GM21825 (cell line): ENCODE data around the gene SLC1A5.

ENCODE experiments used
- ATAC-seq: cut with Tn5 transposase; IDR thresholded peaks from one replicate; pipeline ENCODE4 v1.9.1; 2021; ENCODE audit warnings: mild to moderate bottlenecking, moderate library complexity; ENCODE audit not compliant: unreplicated experiment

Gene SLC1A5

DNA sequence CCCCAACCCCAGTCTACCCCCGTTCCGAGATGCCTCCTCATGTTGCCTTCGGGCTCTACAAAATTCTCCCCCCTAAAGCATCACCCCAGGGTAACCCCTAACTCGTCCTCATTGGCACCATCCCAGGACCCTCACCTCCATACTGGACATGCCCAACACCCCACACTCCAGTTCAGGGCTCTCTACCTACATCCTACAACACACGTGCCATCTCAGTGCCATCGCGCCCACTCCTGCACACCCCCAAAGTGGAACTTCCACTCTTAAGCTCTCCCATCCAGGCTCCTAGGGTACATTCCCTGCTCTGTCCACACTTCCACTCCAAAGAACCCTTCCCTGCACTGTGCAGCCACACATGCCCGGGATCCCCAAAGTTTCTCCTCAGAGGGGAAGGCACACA is 43.4 kb downstream of the SLC1A5 start:
- ATAC-seq = no peak

DNA sequence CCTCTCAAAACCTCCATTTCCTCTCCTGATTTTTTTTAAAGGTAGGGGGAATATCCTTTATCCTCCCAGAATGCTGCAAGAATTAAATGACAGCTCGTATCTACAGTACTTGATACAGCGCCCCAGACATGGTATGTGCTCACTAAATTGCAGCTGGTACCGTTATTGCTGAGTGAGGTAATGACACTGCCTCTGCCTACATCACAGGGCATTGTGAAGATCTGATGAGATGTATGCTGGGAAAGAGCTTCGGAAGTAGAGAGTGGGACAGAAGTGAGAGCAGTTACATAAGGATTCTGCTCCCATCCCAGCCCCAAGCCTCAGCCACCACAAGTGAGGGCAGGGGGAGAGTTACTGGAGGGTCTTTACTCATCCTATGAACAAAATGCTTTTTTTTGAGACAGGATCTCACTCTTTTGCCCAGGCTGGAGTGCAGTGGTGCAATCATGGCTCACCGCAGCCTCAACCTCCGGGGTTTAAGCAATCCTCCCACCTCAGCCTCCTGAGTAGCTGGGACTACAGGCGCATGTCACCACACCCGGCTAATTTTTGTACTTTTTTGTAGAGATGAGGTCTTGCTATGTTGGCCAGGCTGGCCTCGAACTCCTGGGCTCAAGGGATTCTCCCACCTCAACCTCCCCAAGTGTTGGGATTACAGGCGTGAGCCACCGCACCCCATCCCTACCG is 44.2 kb downstream of the SLC1A5 start:
- no peak for ATAC-seq

DNA sequence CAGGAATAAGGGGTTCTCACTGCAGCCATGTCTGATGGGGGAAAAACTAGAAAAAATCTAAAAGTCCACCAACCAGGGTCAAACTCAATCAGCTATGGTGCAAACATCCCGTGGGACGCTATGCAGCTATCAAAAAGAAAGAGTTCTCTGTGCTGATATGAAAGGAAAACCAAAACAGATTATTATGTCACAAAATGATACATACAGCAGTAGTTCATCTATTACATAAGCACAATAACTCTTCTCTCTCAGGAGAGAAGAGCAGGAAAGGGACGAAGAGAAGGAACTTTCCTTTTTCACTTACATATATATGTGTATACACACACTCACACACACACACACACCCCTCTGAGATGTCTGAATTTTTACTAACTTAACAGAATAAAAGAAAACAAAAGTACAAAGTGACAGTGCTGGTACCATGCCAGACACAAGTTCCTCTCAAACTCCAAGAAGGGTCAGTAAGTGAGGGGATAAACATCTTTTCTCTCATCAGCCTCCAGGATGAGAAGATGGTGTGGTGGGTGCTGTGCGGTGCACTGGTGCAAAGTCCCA is 45.4 kb downstream of the SLC1A5 start:
- ATAC-seq = no peak

DNA sequence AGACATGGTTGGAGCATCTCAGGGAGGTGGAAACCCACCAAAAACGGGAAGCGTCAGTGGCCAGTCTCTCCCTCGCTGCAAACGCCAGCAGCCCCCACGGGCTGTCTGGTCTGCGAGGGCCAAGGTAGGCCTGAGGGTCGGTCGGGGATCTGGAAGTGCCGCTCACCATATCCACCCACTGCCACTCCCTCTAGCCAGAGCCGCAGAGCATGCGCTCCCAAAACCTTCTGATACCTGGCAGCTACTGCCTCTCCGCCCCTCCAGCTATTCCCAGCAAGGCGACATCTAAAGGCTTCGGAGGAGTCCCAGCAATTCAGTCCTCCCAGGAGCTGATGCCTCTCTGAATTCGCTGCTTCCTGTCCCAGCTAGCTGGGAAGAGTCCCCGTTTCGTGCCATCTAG is 46.9 kb downstream of the SLC1A5 start:
- ATAC-seq = no peak

DNA sequence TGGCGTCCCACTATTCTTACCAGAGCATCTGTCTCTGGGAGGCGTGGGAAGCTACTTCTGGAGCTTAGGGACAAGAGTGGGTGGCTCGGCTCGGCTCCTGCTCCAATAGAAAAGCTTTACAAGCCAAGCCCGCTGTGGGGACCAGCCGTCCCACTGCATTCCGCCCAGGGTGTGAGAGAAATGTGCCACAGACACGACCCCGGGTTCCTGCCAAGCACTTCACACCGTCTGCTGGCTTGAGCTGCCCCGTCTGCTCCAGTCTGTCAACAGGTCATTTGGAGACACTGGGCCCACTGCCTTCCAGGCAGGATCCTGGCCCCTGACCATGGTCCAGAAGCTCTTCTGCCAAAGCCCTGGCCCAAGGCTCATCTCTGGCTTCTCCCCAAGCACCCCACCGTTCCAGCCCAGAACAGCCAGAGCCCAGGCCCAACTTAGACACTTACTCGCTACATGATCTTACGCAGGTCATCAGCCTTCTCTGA is 49.1 kb downstream of the SLC1A5 start:
- no peak for ATAC-seq

DNA sequence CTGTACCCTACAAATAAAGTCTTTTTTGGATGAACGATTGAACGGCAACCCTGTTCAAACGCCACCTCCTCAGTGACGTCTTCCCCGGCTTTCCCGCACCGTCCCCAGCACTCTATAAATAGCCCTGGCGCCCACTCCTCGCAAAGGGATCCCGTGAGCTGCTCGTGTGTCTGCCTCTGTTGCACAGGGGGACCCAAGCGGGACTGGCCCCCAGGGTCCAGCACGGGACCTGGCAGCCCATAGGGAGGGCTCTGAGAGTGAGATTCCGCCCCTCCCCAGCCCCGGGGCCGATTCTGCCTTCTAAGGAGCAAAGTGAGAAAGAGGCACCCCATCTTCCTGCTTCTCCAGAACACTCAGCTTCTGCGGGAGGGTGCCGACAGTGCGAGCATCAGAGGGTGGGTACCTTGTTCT is 50.6 kb downstream of the SLC1A5 start:
- no peak for ATAC-seq

DNA sequence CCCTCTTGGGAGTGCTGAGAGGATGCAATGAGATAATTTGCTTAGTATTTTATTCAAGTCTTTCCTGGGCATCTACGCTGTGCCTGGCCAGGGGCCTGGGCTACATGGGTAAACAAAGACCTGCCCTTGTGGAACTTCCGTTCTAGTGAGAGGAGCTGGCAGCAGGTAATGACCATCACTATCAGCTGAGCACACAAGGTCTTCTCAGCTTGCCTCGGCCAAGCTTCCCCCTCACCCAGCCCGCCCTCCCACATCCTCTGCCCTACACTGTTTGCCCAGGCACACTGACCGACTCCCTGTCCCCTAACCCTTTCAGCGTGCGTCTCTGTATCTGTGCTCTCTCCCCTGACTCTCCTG is 51.1 kb downstream of the SLC1A5 start:
- ATAC-seq = no peak

DNA sequence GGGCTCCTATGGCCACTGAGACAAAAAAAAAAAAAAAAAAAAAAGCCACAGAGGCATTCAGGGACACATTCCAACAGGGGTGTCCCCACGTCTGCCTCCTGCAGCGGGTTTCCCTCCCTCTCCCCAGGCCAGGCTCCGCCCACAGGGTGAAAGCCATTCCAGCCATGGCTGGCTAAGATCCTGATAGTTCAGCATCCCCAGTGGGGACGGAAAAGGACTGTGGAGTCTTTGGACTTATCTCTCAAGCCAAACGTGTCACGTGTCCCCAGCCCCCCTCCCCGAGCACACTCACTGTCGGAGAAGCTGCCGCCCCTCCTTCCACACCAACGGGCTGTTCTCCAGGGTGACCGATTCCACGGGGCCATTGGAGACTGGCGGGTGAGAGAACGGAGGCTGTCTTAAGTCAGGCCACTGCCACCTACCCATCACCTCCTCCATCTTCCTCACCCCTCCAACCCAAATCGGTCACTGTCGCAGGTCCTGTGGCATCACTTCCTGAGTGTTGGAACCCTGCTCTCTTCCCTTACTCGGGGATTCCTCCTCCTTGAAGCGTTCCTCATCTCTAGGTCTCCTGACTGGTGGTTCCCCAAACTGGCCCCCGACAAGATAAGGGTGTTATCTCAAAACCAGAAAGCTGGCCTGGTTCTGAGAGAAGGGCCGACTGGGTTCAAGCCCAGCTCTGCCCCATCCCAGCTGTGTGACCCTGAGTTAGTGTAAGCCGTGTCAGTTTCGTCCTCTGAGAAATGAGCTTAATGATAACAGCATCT is 51.7 kb downstream of the SLC1A5 start:
- no peak for ATAC-seq

DNA sequence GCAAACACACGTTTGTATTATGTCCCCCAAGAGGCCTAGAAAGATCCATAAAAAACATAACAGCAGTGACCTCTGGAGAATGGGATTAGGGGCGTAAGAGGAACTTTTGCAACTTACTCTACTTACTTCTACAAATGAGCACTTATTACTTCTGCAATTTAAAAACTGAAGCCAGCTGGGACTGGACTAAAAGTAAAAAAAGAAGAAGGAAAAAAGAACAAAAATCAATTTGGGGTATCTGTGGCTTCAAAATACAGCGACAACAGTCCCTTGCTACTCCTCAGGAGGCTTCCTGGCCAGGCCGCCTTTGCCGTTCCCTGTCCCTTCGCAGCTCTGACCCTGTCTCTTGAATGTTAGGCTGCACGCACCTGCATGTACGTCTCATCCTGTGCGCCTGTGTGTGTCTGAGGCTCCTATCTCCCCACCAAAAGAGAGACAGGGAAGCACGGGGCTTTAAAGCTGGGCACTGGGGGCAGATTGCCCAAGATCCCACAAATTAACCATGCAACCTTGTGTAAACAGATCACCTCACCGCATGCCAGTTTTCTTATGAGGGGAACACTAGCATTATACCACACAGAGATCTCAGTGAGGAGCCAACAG is 54.6 kb downstream of the SLC1A5 start:
- ATAC-seq = no peak

DNA sequence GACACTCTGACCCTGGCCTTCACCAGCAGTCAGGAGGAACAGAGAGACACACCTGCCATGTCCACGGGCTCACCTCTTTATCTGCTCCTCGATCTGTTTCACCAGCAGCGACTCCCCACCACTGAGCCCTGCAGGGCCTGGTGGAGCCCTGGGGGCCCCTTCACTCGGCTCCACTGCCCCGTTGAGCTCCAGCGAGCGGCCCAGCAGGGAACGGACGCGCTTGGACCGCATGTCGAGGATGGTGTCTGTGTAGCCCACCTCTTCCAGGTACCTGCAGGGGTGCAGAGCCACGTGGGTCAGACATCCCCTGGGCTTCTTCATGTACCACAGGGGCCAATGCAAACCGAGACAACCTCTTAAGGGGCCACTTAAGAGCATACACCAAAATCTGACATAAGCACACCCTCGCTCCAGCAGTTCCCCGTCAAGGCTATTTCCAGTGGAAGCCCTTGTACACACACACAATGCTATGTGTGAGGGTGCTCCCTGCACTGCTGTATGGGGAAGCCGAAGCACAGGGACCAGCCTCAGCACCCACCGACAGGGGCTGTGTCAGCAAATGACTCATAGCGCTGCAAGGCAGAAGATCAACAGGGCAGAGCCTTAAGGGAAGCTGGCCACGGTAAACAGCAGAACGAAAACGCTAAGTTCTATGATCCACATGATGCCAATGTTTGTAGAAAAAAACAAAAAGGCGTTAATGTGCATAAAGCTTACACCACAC is 55.3 kb downstream of the SLC1A5 start:
- ATAC-seq = no peak

DNA sequence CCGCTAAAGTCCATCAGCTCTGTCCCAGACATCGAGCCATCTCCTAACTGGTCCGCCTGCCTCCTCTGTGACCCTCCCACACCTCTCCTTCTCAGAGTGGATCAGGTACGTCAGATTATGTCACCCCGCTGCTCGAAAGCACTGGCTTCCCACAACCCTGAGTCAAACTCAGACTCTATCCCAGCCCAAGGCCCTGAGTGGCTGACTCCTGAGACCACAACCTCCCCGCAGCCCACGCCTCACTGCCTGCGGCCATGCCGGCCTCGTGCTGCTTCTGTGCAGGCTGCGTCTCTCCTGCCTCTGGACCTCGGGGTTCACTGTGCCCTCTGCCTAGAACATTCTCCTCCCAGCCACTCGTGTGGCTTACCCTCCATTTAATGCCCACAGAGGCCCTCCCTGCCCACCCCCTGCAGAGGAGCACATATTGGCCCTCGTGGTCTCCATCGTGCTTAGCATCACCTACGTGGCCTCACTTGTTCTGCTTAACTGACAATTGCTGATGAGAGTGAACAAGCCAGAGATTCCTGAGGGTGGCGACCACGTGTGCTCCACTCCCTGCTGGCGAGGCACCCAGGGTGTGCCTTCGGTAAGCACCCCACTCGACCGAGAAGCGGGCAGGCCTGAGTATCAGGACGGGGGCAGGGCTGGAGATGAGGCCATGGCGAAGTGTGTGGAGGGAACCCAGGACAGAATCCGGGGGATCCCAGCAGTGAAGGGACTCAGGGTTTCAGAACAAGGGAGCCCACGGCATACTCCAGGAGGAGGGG is 56.0 kb downstream of the SLC1A5 start:
- no peak for ATAC-seq

DNA sequence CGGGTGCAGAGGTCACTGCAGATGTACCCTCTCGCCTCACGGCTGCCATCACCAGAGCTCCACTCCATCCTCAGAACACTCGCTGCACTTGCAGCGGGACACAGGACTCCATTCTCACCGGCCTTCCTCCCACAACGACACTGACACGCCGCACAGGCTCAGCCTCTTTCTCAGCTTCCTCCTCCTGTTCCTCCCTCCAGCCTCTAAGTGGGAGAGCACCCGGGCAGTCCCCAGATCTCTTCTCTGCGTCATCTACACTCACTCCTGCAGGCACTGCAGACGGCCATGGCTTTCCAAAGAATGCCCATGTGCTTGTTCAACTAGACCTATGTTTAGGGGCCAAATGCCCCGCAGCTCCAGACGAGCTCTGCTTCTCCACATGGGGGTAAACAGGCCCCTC is 56.8 kb downstream of the SLC1A5 start:
- no peak for ATAC-seq

DNA sequence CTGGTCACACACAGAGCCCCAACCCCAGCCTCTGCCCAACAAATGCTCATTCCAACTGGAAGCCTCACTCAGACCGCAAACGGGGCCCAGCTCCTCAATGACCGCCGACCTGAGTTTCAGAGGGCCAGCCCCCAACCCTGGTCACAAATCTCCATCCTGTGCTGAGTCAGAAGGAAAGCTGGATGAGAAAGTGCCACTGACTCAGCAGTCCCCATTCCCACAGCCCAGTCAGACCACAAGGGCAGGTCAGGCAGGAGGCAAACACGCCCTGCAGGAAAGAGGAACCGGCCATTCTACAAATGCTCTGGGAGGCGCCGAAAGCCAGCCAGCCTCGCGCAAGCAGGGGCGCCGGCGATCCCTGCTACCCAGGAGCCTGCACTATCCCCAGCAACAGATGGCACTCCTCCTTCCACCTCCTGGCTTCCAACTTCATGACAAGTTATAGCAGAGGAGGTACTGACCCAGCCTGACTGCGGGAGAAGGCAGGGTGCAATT is 57.3 kb downstream of the SLC1A5 start:
- no peak for ATAC-seq

DNA sequence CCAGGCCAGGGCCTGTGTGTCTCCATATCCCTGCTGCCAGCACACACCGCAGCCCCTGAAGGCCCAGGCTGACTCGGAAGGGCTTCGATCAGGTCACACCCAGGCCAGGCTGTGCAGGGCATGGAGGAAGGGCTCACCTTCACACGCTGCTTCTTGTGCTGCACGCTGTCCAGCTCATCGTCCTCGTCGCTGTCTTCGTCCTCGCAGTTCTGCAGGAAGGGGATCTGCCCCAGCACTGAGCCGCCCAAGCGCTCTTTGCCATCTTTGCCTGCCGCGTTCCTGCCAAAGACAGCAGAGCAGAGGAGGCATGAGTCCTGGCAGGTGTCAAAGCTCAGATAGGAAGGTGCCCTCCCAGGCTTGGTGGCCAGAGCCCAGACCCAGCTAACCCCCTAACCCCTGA is 57.8 kb downstream of the SLC1A5 start:
- ATAC-seq = no peak

DNA sequence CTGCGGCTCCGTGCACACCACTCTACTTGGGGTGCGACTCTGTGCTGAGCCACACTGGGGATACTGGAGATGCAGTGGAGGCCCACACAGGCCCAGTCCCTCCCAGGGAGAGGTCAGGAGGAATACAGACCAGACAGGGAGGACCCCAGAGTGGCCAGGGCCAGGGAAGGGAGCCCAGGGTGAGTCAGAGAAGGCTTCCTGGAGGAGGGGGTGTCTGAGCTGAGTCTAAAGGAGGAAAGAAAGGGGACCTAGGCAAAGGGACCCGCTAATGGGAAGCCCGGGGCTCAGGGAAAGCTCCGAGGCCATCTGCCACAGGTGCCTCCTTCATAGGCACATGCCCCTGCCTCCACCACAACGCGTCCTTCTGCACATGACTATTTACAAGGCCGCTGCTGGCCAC is 58.2 kb downstream of the SLC1A5 start:
- no peak for ATAC-seq

DNA sequence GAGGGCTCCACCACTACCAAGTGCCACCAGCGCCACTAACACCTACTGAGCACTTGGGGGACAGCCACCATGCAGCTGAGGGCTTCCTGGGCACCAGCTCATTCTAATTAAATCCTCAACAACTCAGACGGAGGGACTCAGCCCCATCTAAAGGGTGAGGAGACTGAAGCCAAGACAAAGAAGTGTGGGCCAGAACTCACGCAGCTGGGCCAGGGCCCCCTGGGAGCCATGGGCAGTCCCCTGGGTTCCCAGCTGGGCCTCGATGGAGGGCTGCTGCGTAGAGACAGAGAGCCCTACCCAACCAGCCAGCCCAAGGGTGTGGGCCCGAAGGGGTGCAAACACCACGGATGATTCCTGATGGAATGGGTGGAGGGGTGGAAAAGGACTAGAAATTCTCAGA is 58.7 kb downstream of the SLC1A5 start:
- ATAC-seq = no peak

DNA sequence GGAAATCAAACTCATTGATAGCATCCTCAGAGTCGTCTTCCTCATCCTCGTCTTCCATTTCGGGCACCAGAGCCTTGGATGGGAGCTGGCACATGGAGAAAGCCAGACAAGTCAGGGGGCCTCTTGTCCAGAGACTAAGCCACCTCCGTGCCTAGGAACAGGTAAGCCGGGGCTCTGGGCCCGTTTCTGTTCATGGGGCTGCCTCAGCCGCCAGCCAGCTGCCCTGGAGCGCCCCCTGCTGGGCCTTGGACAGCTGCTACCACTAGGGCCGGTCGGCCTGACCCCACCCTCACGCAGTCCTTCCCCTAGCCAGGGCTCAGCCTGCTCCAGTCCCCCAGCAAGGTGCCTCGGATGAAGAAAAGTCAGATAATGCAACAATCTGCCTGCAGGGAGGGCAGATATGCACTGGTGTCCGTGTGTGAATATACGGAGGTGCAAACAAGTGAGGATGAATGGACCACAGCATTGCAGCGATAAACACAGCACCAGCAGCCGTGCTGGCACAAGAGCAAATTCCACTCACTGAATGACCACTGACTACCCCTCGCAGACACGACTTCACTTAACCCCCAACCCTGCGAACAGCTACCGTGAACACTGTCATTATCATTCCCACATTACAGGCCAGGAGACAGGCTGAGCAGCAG is 59.6 kb downstream of the SLC1A5 start:
- ATAC-seq = peak; percentile 54

DNA sequence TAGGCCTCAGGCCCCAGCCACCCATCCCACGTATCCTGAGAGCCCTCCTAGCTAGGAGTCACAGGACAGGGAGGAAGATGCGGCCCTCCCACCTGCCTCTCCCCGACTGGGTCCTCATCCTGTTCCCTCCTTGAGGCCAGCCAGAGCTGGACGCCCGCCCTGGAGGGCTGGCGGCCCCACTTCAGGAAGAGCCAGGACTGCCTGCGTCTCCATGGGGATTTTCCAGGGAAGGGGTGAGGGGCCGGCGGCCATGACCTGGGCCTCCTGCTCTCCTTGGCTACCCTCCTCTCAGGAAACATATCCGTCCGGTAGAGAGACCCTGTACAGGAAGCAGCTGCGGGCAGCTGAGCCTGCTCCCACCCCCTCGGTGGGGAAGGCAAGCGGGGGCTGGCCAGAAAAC is 60.2 kb downstream of the SLC1A5 start:
- ATAC-seq = no peak

DNA sequence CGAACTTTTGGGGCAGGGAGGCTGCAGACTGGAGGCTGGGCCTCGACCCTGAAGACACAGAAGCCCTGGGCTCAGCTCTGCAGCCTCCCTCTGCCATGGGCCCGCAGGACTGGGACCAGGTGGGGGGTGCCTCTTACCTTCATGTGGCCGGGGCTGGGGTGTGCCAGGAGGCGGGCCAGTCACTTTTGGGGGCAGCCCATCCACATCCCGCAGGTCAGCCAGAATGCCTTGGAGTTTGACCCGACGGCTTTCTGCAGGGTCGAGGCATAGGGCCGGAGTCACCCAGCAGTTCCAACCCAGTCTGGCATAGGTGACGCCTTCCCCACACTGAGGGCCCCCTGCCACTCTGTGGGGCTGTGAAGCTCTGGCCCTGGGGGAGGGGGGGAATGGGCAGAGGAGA is 60.6 kb downstream of the SLC1A5 start:
- ATAC-seq = no peak

DNA sequence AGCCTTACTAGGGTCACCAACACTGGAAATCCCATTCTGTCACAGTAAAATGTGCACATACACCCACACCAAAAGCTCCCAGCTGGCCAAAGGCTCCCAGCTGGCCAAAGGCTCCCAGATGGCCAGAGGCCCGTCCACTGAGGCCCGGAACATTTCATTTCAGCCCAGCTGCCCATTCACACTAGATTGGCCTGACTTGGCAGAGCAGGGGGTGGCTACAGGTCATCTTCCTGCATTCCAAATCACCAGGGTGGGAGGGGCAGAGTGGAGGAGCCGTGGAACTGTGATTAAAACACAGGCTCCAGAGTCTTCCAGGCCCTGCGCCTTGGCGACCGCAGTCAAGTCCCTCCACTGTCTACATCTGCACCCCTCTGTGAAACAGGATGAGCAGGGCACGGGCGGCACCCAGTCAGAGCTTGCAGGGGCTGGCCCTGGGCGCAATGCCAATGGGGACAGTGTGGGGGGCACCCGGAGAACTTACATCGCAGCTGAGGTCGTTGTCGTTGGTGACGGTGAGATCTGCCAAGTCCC is 61.4 kb downstream of the SLC1A5 start:
- no peak for ATAC-seq
